Osteoblast (primary cell): ENCODE data around the gene SLC4A11. TPM values are rescaled to one million over a fixed set of nuclear protein-coding genes. Genes with fewer than 3 reads are reported as not detected.
A peak's percentile ranks its signal among the peaks of the same experiment; 100 is the strongest.

ENCODE experiments used
- DNase-seq: peaks from one replicate; pipeline ENCODE4 v3.0.0; 2011; ENCODE audit warnings: low spot score, mixed read lengths; ENCODE audit not compliant: insufficient read length; ENCODE audit errors: missing footprints
- H2AFZ ChIP-seq: 2 replicates; pipeline ENCODE4 v1.6.0; 2011; ENCODE audit warnings: mild to moderate bottlenecking, low read length
- H3K27ac ChIP-seq: 2 replicates; pipeline ENCODE4 v1.5.1; 2011; ENCODE audit warnings: mild to moderate bottlenecking, low read depth, low read length, moderate library complexity
- H3K27me3 ChIP-seq: 2 replicates; pipeline ENCODE4 v1.6.0; 2012; ENCODE audit warnings: mild to moderate bottlenecking, control low read depth, inconsistent platforms, low read length, moderate library complexity; ENCODE audit not compliant: insufficient read depth
- H3K36me3 ChIP-seq: 2 replicates; pipeline ENCODE4 v1.5.1; 2011; ENCODE audit warnings: mild to moderate bottlenecking, low read length, control low read depth, moderate library complexity; ENCODE audit not compliant: insufficient read depth
- H3K4me1 ChIP-seq: 2 replicates; pipeline ENCODE4 v1.5.1; 2011; ENCODE audit warnings: mild to moderate bottlenecking, low read length, control low read depth, moderate library complexity; ENCODE audit not compliant: insufficient read depth
- H3K4me2 ChIP-seq: 2 replicates; pipeline ENCODE4 v1.6.0; 2011; ENCODE audit warnings: mild to moderate bottlenecking, low read length; ENCODE audit not compliant: insufficient read depth
- H3K4me3 ChIP-seq: fragments of 200-600 bp; sonication (generic); 3 replicates; pipeline ENCODE4 v1.5.1; 2012; ENCODE audit warnings: mild to moderate bottlenecking, low read length, inconsistent platforms; ENCODE audit not compliant: insufficient read depth
- H3K79me2 ChIP-seq: 2 replicates; pipeline ENCODE4 v1.6.0; 2012; ENCODE audit warnings: mild to moderate bottlenecking, low read length, control low read depth, inconsistent platforms; ENCODE audit not compliant: insufficient read depth
- H3K9me3 ChIP-seq: 2 replicates; pipeline ENCODE4 v1.5.1; 2011; ENCODE audit warnings: low read depth, low read length, control low read depth
- H4K20me1 ChIP-seq: 2 replicates; pipeline ENCODE4 v1.6.0; 2012; ENCODE audit warnings: mild to moderate bottlenecking, low read length, control low read depth; ENCODE audit not compliant: insufficient read depth
- CTCF ChIP-seq: IDR thresholded peaks from 2 replicates; pipeline ENCODE4 v1.5.1; 2011; ENCODE audit warnings: mild to moderate bottlenecking, low read depth, low read length, moderate library complexity; ENCODE audit errors: extremely low read depth
- total RNA-seq: library from RNA; depleted of rRNA; stranded (reverse); fragments of >200 nt; gene quantifications from 2 replicates; pipeline ENCODE4 v1.2.3, GENCODE V29; 2012

The SLC4A11 gene
- total RNA-seq, 1 donor: under 0.01 TPM

- peaks cover 22% of the 10 kb centered on the region for H3K36me3 ChIP-seq
- no peaks in the 10 kb centered on the region for H3K79me2 ChIP-seq
- no peaks in the 10 kb centered on the region for H3K4me1 ChIP-seq
- H3K9me3 ChIP-seq: no peaks in the 10 kb centered on the region
- no peak for TF ChIP-seq CTCF
- peak; percentile 79 for DNase-seq
- peaks cover 3% of the 10 kb centered on the region for H4K20me1 ChIP-seq
- H3K27ac ChIP-seq: no peak overlapping the region
- H3K4me3 ChIP-seq: no peak overlapping the region
- H2AFZ ChIP-seq: no peak overlapping the region
- peaks cover 16% of the 10 kb centered on the region for H3K27me3 ChIP-seq
- no peak overlapping the region for H3K4me2 ChIP-seq
Measured at GRCh38 chr20:3250091-3250504, 11.1 kb upstream of the SLC4A11 start.

- DNase-seq: peak; percentile 72
- no peak overlapping the region for H2AFZ ChIP-seq
- H3K27me3 ChIP-seq: peaks cover 16% of the 10 kb centered on the region
- peaks cover 13% of the 10 kb centered on the region for H3K36me3 ChIP-seq
- no peak overlapping the region for H3K27ac ChIP-seq
- H4K20me1 ChIP-seq: peaks cover 3% of the 10 kb centered on the region
- no peak for TF ChIP-seq CTCF
- no peaks in the 10 kb centered on the region for H3K79me2 ChIP-seq
- peak overlapping the region; percentile 75 for H3K4me2 ChIP-seq
- no peaks in the 10 kb centered on the region for H3K4me1 ChIP-seq
- peak overlapping the region; percentile 45 for H3K4me3 ChIP-seq
- H3K9me3 ChIP-seq: no peaks in the 10 kb centered on the region
Measured at GRCh38 chr20:3248993-3249347, 10.0 kb upstream of the SLC4A11 start.

- Histone ChIP-seq H3K27ac (no peak overlapping the region), H2AFZ (no peak overlapping the region), H3K4me2 (peak overlapping the region; percentile 75), H4K20me1 (peaks cover 3% of the 10 kb centered on the region), H3K36me3 (peaks cover 8% of the 10 kb centered on the region), H3K27me3 (peaks cover 20% of the 10 kb centered on the region), H3K9me3 (no peaks in the 10 kb centered on the region), H3K4me1 (no peaks in the 10 kb centered on the region), H3K4me3 (peak overlapping the region; percentile 45), H3K79me2 (no peaks in the 10 kb centered on the region)
- peak; percentile 80 for DNase-seq
- TF ChIP-seq CTCF: no peak
Measured at GRCh38 chr20:3248167-3248992, 9.4 kb upstream of the SLC4A11 start.

GRCh38 chr20:3247638-3248037 lies 8.6 kb upstream of the SLC4A11 start:
- H3K36me3 ChIP-seq: peaks cover 6% of the 10 kb centered on the region
- peak; percentile 80 for DNase-seq
- H3K79me2 ChIP-seq: no peaks in the 10 kb centered on the region
- H2AFZ ChIP-seq: no peak overlapping the region
- H4K20me1 ChIP-seq: peaks cover 3% of the 10 kb centered on the region
- no peaks in the 10 kb centered on the region for H3K4me1 ChIP-seq
- no peaks in the 10 kb centered on the region for H3K9me3 ChIP-seq
- H3K27ac ChIP-seq: no peak overlapping the region
- no peak overlapping the region for H3K4me2 ChIP-seq
- no peak for TF ChIP-seq CTCF
- H3K27me3 ChIP-seq: peaks cover 20% of the 10 kb centered on the region
- H3K4me3 ChIP-seq: no peak overlapping the region
